Measurements from ENCODE around the gene ISCA2.

DNA sequence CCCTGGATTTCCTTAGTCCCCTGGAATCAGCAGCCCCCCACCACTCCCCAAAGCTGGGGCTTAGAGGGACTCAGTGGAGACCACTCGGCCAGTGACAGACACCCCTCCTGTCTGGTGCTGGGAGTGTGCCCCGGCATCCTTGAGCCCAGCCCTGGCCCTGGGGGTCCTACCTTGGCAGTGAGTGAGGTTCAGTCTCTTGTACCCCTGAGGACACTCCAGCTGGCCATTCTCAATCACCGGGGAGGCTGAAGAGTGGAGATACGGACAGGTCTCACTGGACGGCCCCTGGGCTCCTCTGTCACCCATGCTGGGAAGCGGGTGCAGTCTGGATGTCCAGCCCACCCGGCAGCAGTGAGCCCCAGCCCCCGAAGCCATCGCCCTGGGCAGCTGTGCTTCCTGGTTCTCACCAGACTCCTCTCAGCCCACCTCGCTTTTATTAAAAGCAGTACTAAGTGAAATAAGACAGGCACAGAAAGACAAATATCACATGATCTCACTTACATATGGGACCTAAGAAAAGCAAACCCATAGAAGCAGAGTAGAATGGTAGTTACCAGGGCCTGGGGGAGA is 42.3 kb downstream of the ISCA2 start:
- TF ChIP-seq, protein P1, sequence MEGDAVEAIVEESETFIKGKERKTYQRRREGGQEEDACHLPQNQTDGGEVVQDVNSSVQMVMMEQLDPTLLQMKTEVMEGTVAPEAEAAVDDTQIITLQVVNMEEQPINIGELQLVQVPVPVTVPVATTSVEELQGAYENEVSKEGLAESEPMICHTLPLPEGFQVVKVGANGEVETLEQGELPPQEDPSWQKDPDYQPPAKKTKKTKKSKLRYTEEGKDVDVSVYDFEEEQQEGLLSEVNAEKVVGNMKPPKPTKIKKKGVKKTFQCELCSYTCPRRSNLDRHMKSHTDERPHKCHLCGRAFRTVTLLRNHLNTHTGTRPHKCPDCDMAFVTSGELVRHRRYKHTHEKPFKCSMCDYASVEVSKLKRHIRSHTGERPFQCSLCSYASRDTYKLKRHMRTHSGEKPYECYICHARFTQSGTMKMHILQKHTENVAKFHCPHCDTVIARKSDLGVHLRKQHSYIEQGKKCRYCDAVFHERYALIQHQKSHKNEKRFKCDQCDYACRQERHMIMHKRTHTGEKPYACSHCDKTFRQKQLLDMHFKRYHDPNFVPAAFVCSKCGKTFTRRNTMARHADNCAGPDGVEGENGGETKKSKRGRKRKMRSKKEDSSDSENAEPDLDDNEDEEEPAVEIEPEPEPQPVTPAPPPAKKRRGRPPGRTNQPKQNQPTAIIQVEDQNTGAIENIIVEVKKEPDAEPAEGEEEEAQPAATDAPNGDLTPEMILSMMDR (IDR thresholded peaks at IDR 0.05) = no peak
- TF ChIP-seq POLR2A (IDR thresholded peaks at IDR 0.05) = no peak
- no peak for TF ChIP-seq POLR2AphosphoS5 (IDR thresholded peaks at IDR 0.05; ENCODE audit: insufficient read depth in 1 of 2, low read depth in 1 of 2)

Measured in vagina (tissue), 2 donors.